Neural cell (in vitro differentiated cells): ENCODE results near the gene DNER.

Experiments used
- EZH2 ChIP-seq: fragments of 200-600, 300-800 bp; shearing (Covaris generic), sonication (generic); IDR thresholded peaks from 2 replicates; pipeline ENCODE4 v1.6.1; 2014; ENCODE audit warnings: antibody characterized with exemption, low read length, borderline replicate concordance, mild to moderate bottlenecking; ENCODE audit not compliant: insufficient read depth, poor library complexity, severe bottlenecking
- MXI1 ChIP-seq: fragments of 450-650 bp; conservative IDR thresholded peaks from 2 replicates; pipeline ENCODE4 v1.6.1; 2014; ENCODE audit warnings: antibody characterized with exemption, mild to moderate bottlenecking; ENCODE audit not compliant: poor library complexity, severe bottlenecking
- RAD21 ChIP-seq: fragments of 450-650 bp; conservative IDR thresholded peaks from 2 replicates; pipeline ENCODE4 v1.6.1; 2014; ENCODE audit warnings: antibody characterized with exemption, mild to moderate bottlenecking, moderate library complexity
- SMC3 ChIP-seq: fragments of 450-650 bp; conservative IDR thresholded peaks from 2 replicates; pipeline ENCODE4 v1.6.1; 2014; ENCODE audit warnings: antibody characterized with exemption, mild to moderate bottlenecking, moderate library complexity; ENCODE audit not compliant: poor library complexity
- TF ChIP-seq, protein P1 (sequence below): fragments of 450-650 bp; IDR thresholded peaks from 2 replicates; pipeline ENCODE4 v1.5.1; 2014; ENCODE audit warnings: antibody characterized with exemption, mild to moderate bottlenecking, moderate library complexity; ENCODE audit not compliant: poor library complexity, severe bottlenecking

DNA sequence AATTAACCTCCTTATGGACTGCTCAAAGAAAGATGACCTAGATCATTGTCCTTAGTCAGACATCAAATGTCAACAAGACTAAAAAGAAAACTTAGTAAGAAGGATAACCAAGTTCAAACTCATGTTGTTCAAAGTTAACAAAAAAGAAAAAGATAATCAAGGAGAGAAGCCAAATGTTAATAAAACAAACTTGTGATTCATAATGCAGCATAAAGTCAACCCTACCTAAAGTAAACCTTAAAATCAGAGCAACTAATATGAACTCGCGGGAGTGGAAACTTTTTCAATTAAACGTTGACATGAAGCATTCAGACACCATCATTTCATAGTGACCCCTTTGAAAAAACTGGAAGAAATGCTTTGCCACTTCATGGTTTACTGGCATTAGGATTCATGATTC is 52.9 kb downstream of the DNER start:
- TF ChIP-seq, protein P1, sequence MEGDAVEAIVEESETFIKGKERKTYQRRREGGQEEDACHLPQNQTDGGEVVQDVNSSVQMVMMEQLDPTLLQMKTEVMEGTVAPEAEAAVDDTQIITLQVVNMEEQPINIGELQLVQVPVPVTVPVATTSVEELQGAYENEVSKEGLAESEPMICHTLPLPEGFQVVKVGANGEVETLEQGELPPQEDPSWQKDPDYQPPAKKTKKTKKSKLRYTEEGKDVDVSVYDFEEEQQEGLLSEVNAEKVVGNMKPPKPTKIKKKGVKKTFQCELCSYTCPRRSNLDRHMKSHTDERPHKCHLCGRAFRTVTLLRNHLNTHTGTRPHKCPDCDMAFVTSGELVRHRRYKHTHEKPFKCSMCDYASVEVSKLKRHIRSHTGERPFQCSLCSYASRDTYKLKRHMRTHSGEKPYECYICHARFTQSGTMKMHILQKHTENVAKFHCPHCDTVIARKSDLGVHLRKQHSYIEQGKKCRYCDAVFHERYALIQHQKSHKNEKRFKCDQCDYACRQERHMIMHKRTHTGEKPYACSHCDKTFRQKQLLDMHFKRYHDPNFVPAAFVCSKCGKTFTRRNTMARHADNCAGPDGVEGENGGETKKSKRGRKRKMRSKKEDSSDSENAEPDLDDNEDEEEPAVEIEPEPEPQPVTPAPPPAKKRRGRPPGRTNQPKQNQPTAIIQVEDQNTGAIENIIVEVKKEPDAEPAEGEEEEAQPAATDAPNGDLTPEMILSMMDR = no peak
- TF ChIP-seq RAD21 (no peak), EZH2 (no peak), MXI1 (no peak), SMC3 (no peak)
